Liver (tissue), 9 donors: Measurements from ENCODE around the gene SCUBE1. TPM values are rescaled to one million over a fixed set of nuclear protein-coding genes. Genes with fewer than 3 reads are reported as not detected.
A peak's percentile ranks its signal among the peaks of the same experiment; 100 is the strongest.

Experiments
- DNase-seq: peaks from one replicate; pipeline ENCODE4 v3.0.0-alpha.2; 2017; ENCODE audit warnings: low spot score
- H3K27ac ChIP-seq, 2 donors: one replicate each; pipeline ENCODE4 v1.7.0; 2013; ENCODE audit warnings: inconsistent platforms in 2 of 2, low read length in 2 of 2, control low read depth in 1 of 2, low read depth in 1 of 2, mild to moderate bottlenecking in 1 of 2
- H3K27me3 ChIP-seq, 4 donors: one replicate each; pipeline versions ENCODE4 v1.6.1 to v1.7.0; 2013; ENCODE audit warnings: low read length in 3 of 4, inconsistent platforms in 1 of 4, mild to moderate bottlenecking in 1 of 4, moderate library complexity in 1 of 4; ENCODE audit not compliant: control insufficient read depth in 4 of 4, insufficient read depth in 4 of 4
- H3K36me3 ChIP-seq, 4 donors: one replicate each; pipeline versions ENCODE4 v1.6.1 to v1.7.0; 2013; ENCODE audit warnings: low read length in 3 of 4, mild to moderate bottlenecking in 3 of 4, low read depth in 1 of 4, moderate library complexity in 1 of 4; ENCODE audit not compliant: control insufficient read depth in 4 of 4, insufficient read depth in 3 of 4
- H3K4me1 ChIP-seq, 4 donors: one replicate each; pipeline versions ENCODE4 v1.6.1 to v1.7.0; 2013; ENCODE audit warnings: low read length in 3 of 4, mild to moderate bottlenecking in 3 of 4, moderate library complexity in 1 of 4; ENCODE audit not compliant: control insufficient read depth in 4 of 4, insufficient read depth in 4 of 4
- H3K4me3 ChIP-seq, 3 donors: one replicate each; pipeline versions ENCODE4 v1.6.1 to v1.7.0; 2013; ENCODE audit warnings: low read length in 3 of 3, control low read depth in 1 of 3, low read depth in 1 of 3, mild to moderate bottlenecking in 1 of 3
- H3K9ac ChIP-seq, 2 donors: one replicate each; pipeline ENCODE4 v1.7.0; 2013; ENCODE audit warnings: low read length in 2 of 2, mild to moderate bottlenecking in 2 of 2, moderate library complexity in 2 of 2, control low read depth in 1 of 2, low read depth in 1 of 2
- H3K9me3 ChIP-seq, 4 donors: one replicate each; pipeline versions ENCODE4 v1.6.1 to v1.7.0; 2013; ENCODE audit warnings: low read length in 3 of 4; ENCODE audit not compliant: control insufficient read depth in 4 of 4
- ATF3 ChIP-seq: IDR thresholded peaks from 2 replicates; pipeline ENCODE4 v1.6.1; 2016; ENCODE audit warnings: antibody characterized with exemption
- CTCF ChIP-seq: fragments of 150-350 bp; IDR thresholded peaks from 2 replicates; pipeline ENCODE4 v1.5.1; 2017; ENCODE audit warnings: improper control_type of control experiment, low read depth, low read length; ENCODE audit not compliant: missing input control
- EGR1 ChIP-seq, 2 donors: IDR thresholded peaks; 2 replicates each; pipeline ENCODE4 v1.6.1; 2016 to 2018; ENCODE audit warnings: antibody characterized with exemption in 2 of 2, low read depth in 2 of 2
- FOXA1 ChIP-seq: IDR thresholded peaks from 2 replicates; pipeline ENCODE4 v1.6.1; 2016; ENCODE audit warnings: antibody characterized with exemption
- FOXA2 ChIP-seq: IDR thresholded peaks from 2 replicates; pipeline ENCODE4 v1.6.1; 2016; ENCODE audit warnings: antibody characterized with exemption
- GABPA ChIP-seq, 2 donors: IDR thresholded peaks in 1 of 2; conservative IDR thresholded peaks in 1 of 2; 2 replicates each; pipeline ENCODE4 v1.6.1; 2016; ENCODE audit warnings: antibody characterized with exemption in 2 of 2, mild to moderate bottlenecking in 1 of 2, moderate library complexity in 1 of 2
- HNF4A ChIP-seq, 2 donors: conservative IDR thresholded peaks; 2 replicates each; pipeline ENCODE4 v1.6.1; 2016; ENCODE audit warnings: antibody characterized with exemption in 2 of 2, mild to moderate bottlenecking in 2 of 2
- HNF4G ChIP-seq: IDR thresholded peaks from 2 replicates; pipeline ENCODE4 v1.6.1; 2016; ENCODE audit warnings: antibody characterized with exemption
- JUND ChIP-seq, 2 donors: IDR thresholded peaks; 2 replicates each; pipeline ENCODE4 v1.6.1; 2016; ENCODE audit warnings: antibody characterized with exemption in 2 of 2
- MAX ChIP-seq: IDR thresholded peaks from 2 replicates; pipeline ENCODE4 v1.6.1; 2016; ENCODE audit warnings: antibody characterized with exemption
- NR2F2 ChIP-seq: IDR thresholded peaks from 2 replicates; pipeline ENCODE4 v1.6.1; 2016; ENCODE audit warnings: antibody characterized with exemption
- RAD21 ChIP-seq, 2 donors: IDR thresholded peaks; 2 replicates each; pipeline ENCODE4 v1.6.1; 2016; ENCODE audit warnings: antibody characterized with exemption in 2 of 2, mild to moderate bottlenecking in 2 of 2
- REST ChIP-seq: IDR thresholded peaks from 2 replicates; pipeline ENCODE4 v1.6.1; 2016; ENCODE audit warnings: antibody characterized with exemption, mild to moderate bottlenecking
- RXRA ChIP-seq, 2 donors: IDR thresholded peaks; 2 replicates each; pipeline ENCODE4 v1.6.1; 2017 to 2018; ENCODE audit warnings: antibody characterized with exemption in 2 of 2, mild to moderate bottlenecking in 1 of 2
- SP1 ChIP-seq: IDR thresholded peaks from 2 replicates; pipeline ENCODE4 v1.6.1; 2018; ENCODE audit warnings: antibody characterized with exemption, mild to moderate bottlenecking
- TAF1 ChIP-seq: conservative IDR thresholded peaks from 2 replicates; pipeline ENCODE4 v1.6.1; 2016; ENCODE audit warnings: antibody characterized with exemption, mild to moderate bottlenecking
- YY1 ChIP-seq: IDR thresholded peaks from 2 replicates; pipeline ENCODE4 v1.6.1; 2016; ENCODE audit warnings: antibody characterized with exemption, mild to moderate bottlenecking
- ZBTB33 ChIP-seq: IDR thresholded peaks from 2 replicates; pipeline ENCODE4 v1.6.1; 2016; ENCODE audit warnings: antibody characterized with exemption
- WGBS: extraction: QIAGEN DNeasy Blood & Tissue Kit; methylation state at CpG from one replicate; pipeline ENCODE4 v1.1.7; 2013; 5-methylcytosine and 5-hydroxymethylcytosine counted together
- polyA plus RNA-seq, 2 donors: library from polyadenylated mRNA; stranded (reverse) in 1 of 2; unstranded in 1 of 2; fragments of 200-250 nt in 1 of 2; fragments of >200 nt in 1 of 2; fragmentation: Nextera tagmentation in 1 of 2; extraction: Ambion mirVana in 1 of 2; gene quantifications; one replicate each; pipeline versions ENCODE4 v1.2.1 to v1.2.3, GENCODE V29; 2013 to 2015
- total RNA-seq, 2 donors: library from RNA; depleted of rRNA; stranded (reverse); fragments of >200 nt; gene quantifications; one replicate each; pipeline ENCODE4 v1.2.3, GENCODE V29; 2014
- donor health status: healthy.
- donor health status: healthy.
- donor health status: healthy.
- donor health status: healthy.
- donor health status: healthy.

The SCUBE1 gene
- total and polyA plus RNA-seq, 4 donors = 0.07 to 0.46 (median 0.08) TPM; not detected in 1

GRCh38 chr22:43160497-43161126, 182.6 kb downstream of the SCUBE1 start:
- no peak for DNase-seq
- TF ChIP-seq FOXA2 = no peak
- no peak for TF ChIP-seq NR2F2
- TF ChIP-seq HNF4A (conservative IDR thresholded peaks at IDR 0.05) = no peak
- no peak for TF ChIP-seq REST
- no peak for TF ChIP-seq JUND (IDR thresholded peaks at IDR 0.05)
- no peak for TF ChIP-seq EGR1 (IDR thresholded peaks at IDR 0.05; ENCODE audit: low read depth in 2 of 2)
- no peak for TF ChIP-seq HNF4G
- TF ChIP-seq RAD21 (IDR thresholded peaks at IDR 0.05) = no peak
- TF ChIP-seq ATF3 = no peak
- TF ChIP-seq SP1 = no peak
- TF ChIP-seq RXRA (IDR thresholded peaks at IDR 0.05) = no peak
- no peak for TF ChIP-seq GABPA (IDR thresholded peaks at IDR 0.05 in 1 of 2, conservative IDR thresholded peaks at IDR 0.05 in 1 of 2)
- TF ChIP-seq TAF1 = no peak
- no peak for TF ChIP-seq MAX
- no peak for TF ChIP-seq CTCF
- Histone ChIP-seq H3K27ac (no peak overlapping the region), H3K9me3 (no peaks in the 10 kb centered on the region), H3K4me3 (no peak overlapping the region), H3K36me3 (no peaks in the 10 kb centered on the region), H3K4me1 (peaks cover 0 to 6% (median 2%) of the 10 kb centered on the region in 4 donors), H3K9ac (no peak overlapping the region), H3K27me3 (no peaks in the 10 kb centered on the region)
- WGBS = 95% methylated on average over 8 of the region's 8 CpGs

GRCh38 chr22:43159484-43160178, 183.5 kb downstream of the SCUBE1 start:
- Histone ChIP-seq H3K4me1 (peaks cover 0 to 6% (median 2%) of the 10 kb centered on the region in 4 donors), H3K27me3 (no peaks in the 10 kb centered on the region), H3K9ac (no peak overlapping the region), H3K27ac (no peak overlapping the region), H3K9me3 (no peaks in the 10 kb centered on the region), H3K4me3 (no peak overlapping the region), H3K36me3 (no peaks in the 10 kb centered on the region)
- no peak for DNase-seq
- TF ChIP-seq RXRA (IDR thresholded peaks at IDR 0.05) (no peak), FOXA1 (no peak), YY1 (no peak), REST (no peak), RAD21 (IDR thresholded peaks at IDR 0.05) (peak in 1 of 2 donors; percentile 39), SP1 (no peak), TAF1 (no peak), NR2F2 (no peak), ZBTB33 (no peak)
- WGBS = 77% methylated on average over 18 of the region's 18 CpGs
